Stimulated activated effector memory CD8-positive, alpha-beta T cell treated with anti-CD3 and anti-CD28 coated beads, Interleukin-12 subunit alpha, Interleukin-12 subunit beta, amount 100 ng/mL, for 72 hours (primary cell): ENCODE measurements around the gene LRRC9.
A peak's percentile ranks its signal among the peaks of the same experiment; 100 is the strongest.

Source experiments
- ATAC-seq: fragments of 150-1000 bp; cut with Tn5 transposase; 2 replicates; pipeline ENCODE4 v1.10.0; 2021
- DNase-seq, 2 donors: peaks; one replicate each; pipeline ENCODE4 v3.0.0; 2021 to 2022; ENCODE audit warnings: low spot score in 2 of 2
- H3K27ac Mint-ChIP-seq: one replicate; pipeline ENCODE4 v1.8.0; 2022; ENCODE audit warnings: mild to moderate bottlenecking, mixed read lengths
- H3K36me3 Mint-ChIP-seq: one replicate; pipeline ENCODE4 v1.8.0; 2022; ENCODE audit warnings: mild to moderate bottlenecking, mixed read lengths
- H3K4me1 Mint-ChIP-seq: one replicate; pipeline ENCODE4 v1.8.0; 2022; ENCODE audit warnings: mixed read lengths
- H3K4me3 Mint-ChIP-seq: one replicate; pipeline ENCODE4 v1.8.0; 2022; ENCODE audit warnings: mild to moderate bottlenecking, mixed read lengths
- H3K9me3 Mint-ChIP-seq: one replicate; pipeline ENCODE4 v1.8.0; 2022; ENCODE audit warnings: mixed read lengths

LRRC9 gene

DNA sequence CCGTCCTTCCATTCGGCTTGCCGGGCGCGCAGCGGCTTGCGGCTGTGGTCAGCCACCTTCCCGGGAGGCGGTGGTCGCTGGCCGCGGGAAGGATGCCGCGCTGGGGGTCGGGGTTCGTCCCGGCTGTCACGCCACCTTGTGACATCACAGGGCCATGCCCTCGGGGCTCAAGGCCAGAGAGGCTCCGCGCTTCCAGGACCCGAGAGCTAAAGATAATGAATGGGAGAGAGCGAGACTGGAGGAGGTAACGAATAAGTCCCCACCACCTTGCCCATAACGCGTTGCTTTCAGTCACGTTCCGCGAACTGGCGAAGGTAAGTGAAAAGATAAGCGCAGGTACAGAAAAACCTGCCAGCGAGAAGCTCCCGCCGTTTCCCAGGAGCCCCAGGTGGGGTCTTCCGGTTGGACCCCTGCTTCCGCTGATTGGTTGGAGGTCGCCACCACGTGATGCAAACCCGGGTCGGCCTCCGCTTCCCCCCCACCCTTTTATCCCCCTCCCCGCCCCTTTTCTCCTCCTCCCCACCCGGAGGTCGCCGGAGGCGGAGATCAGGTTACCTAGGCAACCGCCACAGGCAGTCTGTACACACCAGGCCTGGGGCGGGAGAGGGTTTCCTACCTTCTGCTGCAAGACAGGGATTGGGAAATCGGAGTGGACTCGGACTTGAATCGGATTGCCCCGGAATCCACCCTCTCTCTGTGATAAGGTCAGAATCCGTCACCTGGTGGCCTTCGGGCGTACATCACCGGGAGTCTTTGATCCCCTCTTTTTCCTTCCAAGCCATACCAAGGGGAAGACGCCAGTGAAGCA, at the start of gene LRRC9:
Gene LRRC9, plus strand, starts transcription at position 575 of the 808 bp plus-strand sequence.
- Mint-ChIP-seq H3K9me3 (no peaks in the 10 kb centered on the region), H3K36me3 (no peaks in the 10 kb centered on the region), H3K4me3 (peak within 1 kb of the TSS; percentile 51), H3K27ac (no peak within 1 kb of the TSS), H3K4me1 (peaks cover 6% of the 10 kb centered on the region)
- DNase-seq (no peak), ATAC-seq (peak; percentile 31)

DNA sequence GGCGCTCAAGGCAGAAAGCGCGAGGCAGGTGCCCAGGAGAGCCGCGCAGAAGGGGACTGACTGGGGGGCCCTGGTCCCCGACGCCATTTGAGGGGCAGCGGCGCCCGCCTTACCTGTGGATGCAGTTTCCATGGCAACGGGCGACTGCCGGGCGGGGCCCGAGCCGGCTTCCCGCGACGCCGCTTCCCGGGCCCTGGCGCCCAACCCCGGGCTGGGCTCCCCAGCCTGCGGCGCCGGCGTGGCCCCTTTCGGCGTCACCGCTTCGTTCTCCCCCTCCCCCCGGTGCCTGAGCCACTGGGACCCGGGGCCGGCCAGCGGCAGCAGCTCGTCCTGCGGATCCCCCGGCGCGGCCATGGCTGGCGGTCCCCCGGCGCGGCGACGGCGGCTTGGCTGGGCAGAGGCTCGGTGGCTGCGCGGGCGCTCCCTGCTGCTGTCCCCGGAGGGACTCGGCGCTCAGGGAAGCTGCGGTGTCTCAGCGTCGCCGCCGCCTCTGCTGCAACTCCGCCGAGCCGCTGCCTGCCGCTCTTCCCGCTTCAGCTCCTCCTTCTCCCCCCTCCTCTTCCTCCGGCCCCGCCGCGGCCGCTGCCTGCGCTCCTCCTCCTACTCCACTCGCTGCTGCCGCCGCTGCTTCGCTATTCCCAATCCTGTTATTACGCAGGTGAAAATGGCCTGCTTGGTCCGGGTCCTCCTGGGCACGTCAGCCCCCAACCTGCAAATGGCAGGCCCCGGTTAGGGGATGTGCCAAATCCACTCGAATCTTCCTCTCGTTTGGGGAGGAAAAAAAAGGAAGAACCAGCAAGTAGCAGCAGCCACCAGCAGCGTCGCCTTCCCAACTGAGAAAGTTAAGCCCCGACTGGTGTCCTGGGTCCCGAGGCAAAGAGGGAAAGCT, 49.4 kb upstream of the LRRC9 start, which contains the start of gene RTN1:
Gene RTN1, minus strand, starts transcription at position 500 of the 889 bp plus-strand sequence. Its CDS starts 146 bp downstream, at position 354.
- no peak for DNase-seq
- H3K4me3 Mint-ChIP-seq = peak within 1 kb of the TSS; percentile 76
- ATAC-seq = peak; percentile 50
- no peaks in the 10 kb centered on the region for H3K36me3 Mint-ChIP-seq
- H3K9me3 Mint-ChIP-seq = no peaks in the 10 kb centered on the region
- peaks cover 6% of the 10 kb centered on the region for H3K4me1 Mint-ChIP-seq
- H3K27ac Mint-ChIP-seq = no peak within 1 kb of the TSS

DNA sequence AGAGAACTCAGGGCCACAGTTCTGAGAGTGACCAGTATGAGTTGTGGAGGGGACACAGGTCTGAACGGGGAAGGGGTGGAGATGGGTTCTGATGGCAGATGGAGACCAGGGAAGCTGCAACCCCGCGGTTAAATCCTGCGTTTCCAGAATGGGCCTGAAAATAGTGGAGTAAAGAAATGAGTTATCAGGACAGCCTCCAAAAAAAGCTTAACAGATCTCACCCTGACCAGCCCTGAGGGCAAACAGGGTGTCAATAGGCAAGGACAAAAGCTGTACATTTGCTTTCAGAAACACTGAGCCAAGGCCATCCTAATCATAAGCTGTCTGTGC, 48.8 kb upstream of the LRRC9 start:
- DNase-seq (no peak), ATAC-seq (peak; percentile 28)
- Mint-ChIP-seq H3K36me3 (no peaks in the 10 kb centered on the region), H3K4me3 (peak overlapping the region; percentile 76), H3K9me3 (no peaks in the 10 kb centered on the region), H3K4me1 (peaks cover 6% of the 10 kb centered on the region), H3K27ac (no peak overlapping the region)

DNA sequence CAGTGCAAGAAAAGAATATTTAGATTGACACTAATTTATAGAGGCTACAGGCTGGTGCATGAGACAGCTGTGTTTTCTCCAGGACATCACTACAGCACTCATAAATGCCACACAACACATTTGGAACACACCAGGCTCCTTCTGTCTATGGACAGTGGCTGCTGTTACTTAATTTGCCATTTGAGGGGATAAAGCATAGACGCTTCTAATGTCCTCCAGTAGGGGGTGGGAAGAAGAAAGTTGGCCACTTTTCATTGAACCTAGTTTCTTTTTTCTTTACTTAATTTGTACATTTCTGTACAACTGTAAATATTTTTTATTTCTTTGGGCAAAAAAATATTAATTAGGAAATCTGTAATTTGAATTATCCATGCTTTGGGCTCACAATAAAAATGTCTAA, 37.0 kb upstream of the LRRC9 start:
- Mint-ChIP-seq H3K4me3 (no peak overlapping the region), H3K36me3 (no peaks in the 10 kb centered on the region), H3K27ac (no peak overlapping the region), H3K9me3 (no peaks in the 10 kb centered on the region), H3K4me1 (no peaks in the 10 kb centered on the region)
- ATAC-seq (no peak), DNase-seq (no peak)

DNA sequence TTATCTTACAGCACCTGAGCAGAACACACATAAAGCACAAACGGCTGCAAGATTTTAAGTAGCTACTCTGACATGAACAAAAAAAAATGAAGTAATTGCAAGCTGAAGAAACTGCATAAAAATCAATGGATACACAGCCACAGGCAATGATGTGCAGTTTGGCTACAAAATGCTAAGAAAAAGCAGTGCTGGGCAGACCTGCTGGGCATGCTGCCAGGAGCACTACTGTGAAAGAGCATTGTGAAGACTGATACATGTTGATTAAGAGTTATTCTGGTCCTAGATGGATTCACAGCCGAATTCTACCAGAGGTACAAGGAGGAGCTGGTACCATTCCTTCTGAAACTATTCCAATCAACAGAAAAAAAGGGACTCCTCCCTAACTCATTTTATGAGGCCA, 29.3 kb upstream of the LRRC9 start:
- DNase-seq (no peak), ATAC-seq (no peak)
- Mint-ChIP-seq H3K9me3 (no peaks in the 10 kb centered on the region), H3K4me3 (no peak overlapping the region), H3K36me3 (no peaks in the 10 kb centered on the region), H3K27ac (no peak overlapping the region), H3K4me1 (no peaks in the 10 kb centered on the region)

DNA sequence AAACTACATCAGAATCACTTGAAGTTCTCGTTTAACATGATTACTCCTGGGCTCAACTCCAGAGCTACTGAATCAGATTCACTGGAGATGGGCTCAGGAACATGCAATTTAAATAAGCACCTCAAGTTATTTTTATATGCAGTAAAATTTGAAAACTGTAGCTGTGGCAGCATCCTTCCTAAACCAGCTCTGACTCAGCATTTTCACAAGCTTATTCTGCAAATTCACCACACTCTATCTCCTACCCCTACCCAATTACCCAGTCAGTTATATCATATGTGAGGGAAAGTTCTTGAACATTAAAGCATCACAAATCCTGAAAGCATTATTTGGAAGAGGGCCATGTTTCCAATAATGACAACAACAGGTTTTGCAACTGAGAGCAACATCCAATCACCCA, 24.2 kb upstream of the LRRC9 start:
- Mint-ChIP-seq H3K9me3 (no peaks in the 10 kb centered on the region), H3K27ac (no peak overlapping the region), H3K4me1 (no peaks in the 10 kb centered on the region), H3K36me3 (no peaks in the 10 kb centered on the region), H3K4me3 (no peak overlapping the region)
- ATAC-seq (no peak), DNase-seq (no peak)

DNA sequence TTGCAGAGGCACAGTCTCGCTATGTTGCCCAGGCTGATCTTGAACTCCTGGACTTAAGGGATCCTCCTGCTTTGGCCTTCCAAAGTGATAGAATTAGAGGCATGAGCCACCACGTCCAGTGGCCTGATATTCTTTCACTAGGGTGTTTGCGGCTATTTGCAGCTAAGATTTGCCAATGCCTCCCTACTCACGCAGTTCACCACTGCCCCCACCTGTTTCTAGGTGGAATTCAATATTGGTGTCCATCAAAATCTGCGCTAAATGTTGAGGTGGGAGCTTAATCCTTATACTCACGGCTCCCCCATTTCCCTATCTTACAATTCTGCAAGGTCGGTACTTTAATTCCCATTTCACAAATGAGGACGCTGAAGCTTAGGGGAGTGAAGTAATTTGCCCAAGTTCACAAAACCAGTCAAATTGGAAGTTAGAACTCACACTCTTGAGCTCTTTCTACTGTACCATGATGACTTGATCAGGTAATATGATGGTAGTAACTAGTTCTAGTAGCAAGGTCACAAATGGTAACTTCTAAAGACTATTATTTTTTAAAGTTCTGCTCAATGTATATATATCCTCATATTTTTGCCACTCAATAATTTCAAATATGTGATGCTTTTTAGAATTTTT, 22.1 kb upstream of the LRRC9 start:
- H3K27ac Mint-ChIP-seq = no peak overlapping the region
- no peak for DNase-seq
- H3K36me3 Mint-ChIP-seq = no peaks in the 10 kb centered on the region
- H3K4me3 Mint-ChIP-seq = no peak overlapping the region
- no peaks in the 10 kb centered on the region for H3K9me3 Mint-ChIP-seq
- no peaks in the 10 kb centered on the region for H3K4me1 Mint-ChIP-seq
- ATAC-seq = no peak

DNA sequence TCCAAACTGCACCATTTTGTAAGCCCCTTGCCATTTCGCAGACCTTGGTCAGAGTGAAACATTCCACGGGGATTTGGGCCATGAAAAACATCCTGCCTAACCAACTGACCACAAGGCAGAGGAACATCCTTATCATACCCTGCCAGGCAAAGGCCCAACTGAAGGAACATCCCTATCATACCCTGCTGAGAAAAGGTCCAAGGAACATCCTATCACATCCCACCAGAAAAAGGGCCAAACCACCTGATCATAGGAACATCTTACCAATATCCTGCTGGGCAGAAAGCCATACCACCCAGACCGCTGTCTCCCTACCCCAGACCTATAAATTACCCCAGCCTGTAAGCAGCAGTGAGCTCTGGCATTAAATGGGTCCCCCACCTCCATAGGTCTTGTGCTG, 19.4 kb upstream of the LRRC9 start:
- DNase-seq (no peak), ATAC-seq (no peak)
- Mint-ChIP-seq H3K9me3 (no peaks in the 10 kb centered on the region), H3K27ac (no peak overlapping the region), H3K4me1 (no peaks in the 10 kb centered on the region), H3K4me3 (no peak overlapping the region), H3K36me3 (no peaks in the 10 kb centered on the region)

DNA sequence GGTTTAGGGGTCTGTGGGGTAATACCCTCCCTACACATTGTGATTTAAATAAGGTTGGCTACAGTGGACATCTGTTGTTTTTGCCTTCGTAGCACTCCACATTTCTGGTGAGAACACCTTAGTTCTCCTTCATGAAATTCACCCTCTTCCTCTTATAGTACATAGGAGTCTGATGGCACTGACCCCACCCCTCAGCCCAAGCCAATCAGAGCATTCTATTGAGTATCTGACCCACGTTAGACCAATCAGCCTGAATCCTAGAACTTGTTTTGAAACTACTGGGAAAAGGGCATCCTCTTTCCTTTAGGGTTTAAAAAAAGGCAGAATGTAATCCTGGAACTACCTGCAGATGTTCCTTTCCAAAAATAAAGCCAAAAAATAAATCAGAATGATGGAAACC, 15.8 kb upstream of the LRRC9 start:
- DNase-seq (no peak), ATAC-seq (no peak)
- H3K9me3 Mint-ChIP-seq = no peaks in the 10 kb centered on the region
- no peak overlapping the region for H3K27ac Mint-ChIP-seq
- no peaks in the 10 kb centered on the region for H3K4me1 Mint-ChIP-seq
- H3K4me3 Mint-ChIP-seq = no peak overlapping the region
- H3K36me3 Mint-ChIP-seq = no peaks in the 10 kb centered on the region

DNA sequence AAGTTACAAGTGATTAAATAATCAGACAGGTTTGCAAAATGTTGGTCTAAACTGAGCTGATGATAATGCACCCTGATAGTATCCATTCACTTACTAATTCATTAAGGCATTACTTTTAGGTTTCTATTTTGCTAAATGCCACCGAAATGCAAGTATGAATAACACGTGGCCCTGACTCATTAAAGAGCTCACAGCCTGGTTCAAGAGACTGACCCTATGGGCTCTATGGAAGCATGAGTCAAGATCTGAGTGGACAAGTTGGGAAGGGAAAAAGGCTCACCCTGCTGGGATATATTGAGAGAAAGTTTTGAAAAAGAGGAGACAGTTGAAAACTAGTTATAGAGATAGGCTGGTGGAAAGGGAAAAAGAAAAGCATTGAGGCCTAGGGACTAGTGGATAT, 14.8 kb upstream of the LRRC9 start:
- no peaks in the 10 kb centered on the region for H3K36me3 Mint-ChIP-seq
- H3K4me1 Mint-ChIP-seq = no peaks in the 10 kb centered on the region
- H3K4me3 Mint-ChIP-seq = no peak overlapping the region
- ATAC-seq = no peak
- H3K9me3 Mint-ChIP-seq = no peaks in the 10 kb centered on the region
- no peak overlapping the region for H3K27ac Mint-ChIP-seq
- no peak for DNase-seq

DNA sequence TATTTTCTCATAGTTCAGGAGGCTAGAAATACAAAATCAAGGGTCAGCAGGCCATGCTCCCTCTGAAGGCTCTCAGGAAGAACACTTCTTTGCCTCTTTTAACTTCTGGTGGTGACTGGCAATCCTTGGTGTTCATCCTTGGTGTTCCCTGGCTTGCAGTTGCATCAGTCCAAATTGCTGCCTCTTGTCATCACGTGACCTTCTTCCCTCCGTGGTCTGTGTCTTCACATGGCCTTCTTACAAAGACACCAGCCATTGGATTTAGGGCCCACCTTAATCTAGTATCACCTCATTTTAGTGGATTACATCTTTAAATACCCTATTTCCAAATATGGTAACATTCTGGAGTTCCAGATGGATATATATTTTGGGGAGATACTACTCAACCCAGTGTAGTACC, 7.5 kb upstream of the LRRC9 start:
- DNase-seq (no peak), ATAC-seq (no peak)
- H3K27ac Mint-ChIP-seq = no peak overlapping the region
- no peaks in the 10 kb centered on the region for H3K9me3 Mint-ChIP-seq
- no peak overlapping the region for H3K4me3 Mint-ChIP-seq
- no peaks in the 10 kb centered on the region for H3K36me3 Mint-ChIP-seq
- no peaks in the 10 kb centered on the region for H3K4me1 Mint-ChIP-seq

DNA sequence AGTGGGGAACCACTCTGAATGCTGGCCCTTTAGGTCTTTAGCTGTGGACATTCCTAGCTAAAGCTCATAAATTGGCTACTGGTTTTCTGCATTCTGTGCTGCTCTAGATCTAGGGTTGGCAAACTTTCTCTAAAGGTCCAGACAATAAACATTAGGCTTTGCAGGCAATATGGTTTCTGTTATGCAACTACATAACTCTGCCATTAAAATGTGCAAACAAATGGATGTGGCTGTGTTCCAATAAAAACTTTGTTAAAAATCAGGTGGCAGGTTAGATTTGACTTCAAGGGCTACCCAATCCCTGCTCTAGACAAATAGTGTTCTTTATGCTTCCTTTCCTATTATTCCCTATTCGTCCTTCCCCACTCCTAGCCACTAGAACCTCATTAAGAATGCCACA, 6.8 kb upstream of the LRRC9 start:
- H3K27ac Mint-ChIP-seq = no peak overlapping the region
- no peaks in the 10 kb centered on the region for H3K9me3 Mint-ChIP-seq
- H3K4me3 Mint-ChIP-seq = no peak overlapping the region

DNA sequence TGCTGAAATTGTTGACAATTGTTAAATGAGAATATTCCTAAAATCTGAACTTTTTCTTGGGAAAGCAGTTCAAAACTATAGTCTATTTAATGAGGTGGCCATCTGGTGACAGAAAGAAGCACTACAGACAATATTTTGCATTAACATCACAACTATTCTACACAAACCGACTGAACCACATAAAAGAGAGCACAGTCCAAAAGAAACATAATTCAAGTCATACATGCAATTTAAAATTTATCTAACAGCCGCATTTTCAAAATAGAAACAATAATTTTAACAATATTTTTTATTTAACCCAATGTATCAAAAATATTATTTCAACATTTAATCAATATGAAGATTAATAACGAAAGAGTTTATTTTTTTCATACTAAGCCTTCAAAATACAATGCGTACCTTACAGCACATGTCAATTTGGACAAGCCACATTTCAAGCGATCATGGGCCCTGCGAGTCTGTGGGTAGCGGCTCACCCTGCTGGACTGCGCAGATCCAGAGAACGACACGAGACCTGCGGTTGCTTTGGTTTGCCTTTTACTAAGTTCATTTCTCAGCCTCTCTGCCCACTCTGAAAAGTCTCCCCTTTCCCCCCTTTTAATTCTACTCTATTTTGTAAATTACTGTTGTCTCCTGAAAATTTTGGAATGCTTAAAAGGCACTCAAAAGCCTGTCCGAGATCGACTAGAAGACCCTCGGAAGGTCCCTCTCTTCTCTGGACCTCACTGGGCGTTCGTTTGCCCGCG, 947 bp upstream of the LRRC9 start:
- Mint-ChIP-seq H3K36me3 (no peaks in the 10 kb centered on the region), H3K4me3 (peak overlapping the region; percentile 51), H3K27ac (no peak overlapping the region), H3K4me1 (peaks cover 6% of the 10 kb centered on the region), H3K9me3 (no peaks in the 10 kb centered on the region)
- ATAC-seq (peak; percentile 59), DNase-seq (no peak)

More for the DNA sequence above, 6.8 kb upstream of the LRRC9 start:
- Mint-ChIP-seq H3K4me1 (no peaks in the 10 kb centered on the region), H3K36me3 (no peaks in the 10 kb centered on the region)
- ATAC-seq (no peak), DNase-seq (no peak)

DNA sequence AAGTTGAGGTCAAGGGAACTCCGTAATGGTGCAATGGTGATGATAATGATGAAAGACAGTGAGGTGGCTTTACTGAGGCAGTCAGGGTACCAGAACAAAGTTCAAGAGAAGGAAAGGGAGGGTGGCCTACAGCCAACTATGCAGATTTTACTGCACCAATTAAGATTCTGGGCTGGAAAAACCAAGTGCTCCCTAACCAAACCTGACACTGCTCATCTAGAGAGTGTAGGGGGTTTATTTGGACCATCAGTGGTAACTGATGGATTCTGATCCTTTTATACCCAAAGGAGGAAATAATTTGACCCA, 387 bp downstream of the LRRC9 start:
- ATAC-seq (no peak), DNase-seq (no peak)
- peaks cover 6% of the 10 kb centered on the region for H3K4me1 Mint-ChIP-seq

DNA sequence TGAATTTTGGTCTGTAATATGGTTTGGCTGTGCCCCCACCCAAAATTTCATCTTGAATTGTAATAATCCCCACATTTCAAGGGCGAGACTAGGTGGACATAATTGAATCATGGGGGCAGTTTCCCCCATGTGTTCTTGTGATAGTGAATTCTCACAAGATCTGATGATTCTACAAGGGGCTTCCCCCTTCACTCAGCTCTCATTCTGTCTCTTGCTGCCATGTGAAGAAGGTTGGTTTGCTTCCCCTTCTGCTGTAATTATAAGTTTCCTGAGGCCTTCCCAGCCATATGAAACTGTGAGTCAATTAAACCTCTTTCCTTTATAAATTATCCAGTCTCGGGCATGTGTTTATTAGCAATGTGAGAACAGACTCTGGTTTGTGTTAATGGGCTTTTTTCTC, 5.9 kb downstream of the LRRC9 start:
- no peaks in the 10 kb centered on the region for H3K4me1 Mint-ChIP-seq
- no peak for DNase-seq
- no peak overlapping the region for H3K4me3 Mint-ChIP-seq
- ATAC-seq = no peak
- no peaks in the 10 kb centered on the region for H3K9me3 Mint-ChIP-seq
- H3K27ac Mint-ChIP-seq = no peak overlapping the region
- H3K36me3 Mint-ChIP-seq = no peaks in the 10 kb centered on the region

More for the DNA sequence above, 387 bp downstream of the LRRC9 start:
- no peaks in the 10 kb centered on the region for H3K9me3 Mint-ChIP-seq
- H3K36me3 Mint-ChIP-seq = no peaks in the 10 kb centered on the region
- no peak overlapping the region for H3K27ac Mint-ChIP-seq
- H3K4me3 Mint-ChIP-seq = peak overlapping the region; percentile 51
